Choroid plexus epithelial cell (primary cell): Measurements from ENCODE around the gene SMTN.

Experiments used
- DNase-seq: peaks from one replicate; pipeline ENCODE4 v3.0.0-alpha.2; 2010; ENCODE audit warnings: low read depth
- H3K4me3 ChIP-seq: 2 replicates; pipeline ENCODE4 v1.5.1; 2011; ENCODE audit warnings: low read depth, mild to moderate bottlenecking, control low read depth, low read length, moderate library complexity
- CTCF ChIP-seq: conservative IDR thresholded peaks from 2 replicates; pipeline ENCODE4 v1.5.1; 2011; ENCODE audit warnings: low read depth, mild to moderate bottlenecking, control low read depth, inconsistent platforms, low read length, moderate library complexity

Gene SMTN

GRCh38 chr22:31122196-31122531 lies 41.0 kb downstream of the SMTN start:
- no peak for DNase-seq
- TF ChIP-seq CTCF, result no peak
- H3K4me3 ChIP-seq, result no peak overlapping the region

GRCh38 chr22:31122532-31123291 lies 41.6 kb downstream of the SMTN start, which contains the start of gene INPP5J:
INPP5J (plus strand) TSS chr22:31122966; CDS start chr22:31123015, 49 bp downstream.
- H3K4me3 ChIP-seq, result peak within 1 kb of the TSS; percentile 48

GRCh38 chr22:31123292-31123602 lies 42.1 kb downstream of the SMTN start:
- DNase-seq, result no peak
- TF ChIP-seq CTCF, result no peak
- peak overlapping the region; percentile 48 for H3K4me3 ChIP-seq

More at GRCh38 chr22:31122532-31123291, 41.6 kb downstream of the SMTN start, which contains the start of gene INPP5J:
- DNase-seq, result peak; percentile 65
- TF ChIP-seq CTCF, result no peak

GRCh38 chr22:31124290-31124689 lies 43.2 kb downstream of the SMTN start:
- TF ChIP-seq CTCF, result no peak
- no peak for DNase-seq

GRCh38 chr22:31124811-31125465 lies 43.8 kb downstream of the SMTN start:
- no peak overlapping the region for H3K4me3 ChIP-seq
- no peak for TF ChIP-seq CTCF
- no peak for DNase-seq

More at GRCh38 chr22:31124290-31124689, 43.2 kb downstream of the SMTN start:
- no peak overlapping the region for H3K4me3 ChIP-seq

GRCh38 chr22:31125521-31126117 lies 44.5 kb downstream of the SMTN start:
- H3K4me3 ChIP-seq, result no peak overlapping the region
- TF ChIP-seq CTCF, result no peak
- no peak for DNase-seq
